Smooth muscle cell (in vitro differentiated cells): ENCODE measurements around the gene CCL3. TPM values are rescaled to one million over a fixed set of nuclear protein-coding genes. Genes with fewer than 3 reads are reported as not detected.
"Not testable (repeated sequence)": the region's sequence is repeated elsewhere in the genome, so short reads cannot be mapped to it uniquely, and the experiment has no call there.

Source experiments
- DNase-seq: peaks from one replicate; lab custom pipeline; 2025; ENCODE audit not compliant: unreplicated experiment; lab: John Stamatoyannopoulos, UW
- H2AFZ ChIP-seq: fragments of 200-600 bp; sonication (generic); 2 replicates; pipeline ENCODE4 v1.6.0; 2016; ENCODE audit warnings: antibody characterized with exemption, low read depth, mild to moderate bottlenecking
- H3F3A ChIP-seq: fragments of 200-600 bp; sonication (generic); 2 replicates; pipeline ENCODE4 v1.6.0; 2017; ENCODE audit warnings: antibody characterized with exemption, low read depth
- H3K27ac ChIP-seq: fragments of 200-600 bp; sonication (generic); 2 replicates; pipeline ENCODE4 v1.5.1; 2016; ENCODE audit warnings: low read depth, mild to moderate bottlenecking
- H3K27me3 ChIP-seq: fragments of 200-600 bp; sonication (generic); 2 replicates; pipeline ENCODE4 v1.6.1; 2016; ENCODE audit warnings: low read depth, mild to moderate bottlenecking
- H3K36me3 ChIP-seq: fragments of 200-600 bp; sonication (generic); 2 replicates; pipeline ENCODE4 v1.5.1; 2016; ENCODE audit warnings: low read depth
- H3K4me1 ChIP-seq: fragments of 200-600 bp; sonication (generic); 2 replicates; pipeline ENCODE4 v1.5.1; 2016; ENCODE audit warnings: low read depth
- H3K4me2 ChIP-seq: fragments of 200-600 bp; sonication (generic); 2 replicates; pipeline ENCODE4 v1.6.0; 2016; ENCODE audit warnings: mild to moderate bottlenecking
- H3K4me3 ChIP-seq: fragments of 200-600 bp; sonication (generic); 2 replicates; pipeline ENCODE4 v1.5.1; 2016; ENCODE audit warnings: mild to moderate bottlenecking
- H3K79me2 ChIP-seq: fragments of 200-600 bp; sonication (generic); 2 replicates; pipeline ENCODE4 v1.6.0; 2016; ENCODE audit warnings: low read depth, mild to moderate bottlenecking
- H3K9ac ChIP-seq: fragments of 200-600 bp; sonication (generic); 2 replicates; pipeline ENCODE4 v1.6.0; 2016; ENCODE audit warnings: low read depth
- H3K9me3 ChIP-seq: fragments of 200-600 bp; sonication (generic); replicated peaks from 2 replicates; pipeline ENCODE4 v1.5.1; 2016; ENCODE audit warnings: low read depth
- H4K20me1 ChIP-seq: fragments of 200-600 bp; sonication (generic); 2 replicates; pipeline ENCODE4 v1.6.0; 2016; ENCODE audit warnings: low read depth
- WGBS: methylation state at CpG from one replicate; pipeline ENCODE4 v1.1.7; 2016; ENCODE audit warnings: low lambda C conversion rate; 5-methylcytosine and 5-hydroxymethylcytosine counted together
- polyA plus RNA-seq: library from polyadenylated mRNA; unstranded; fragments of >200 nt; fragmentation: Nextera tagmentation; extraction: Ambion mirVana; gene quantifications from 2 replicates; pipeline ENCODE4 v1.2.1, GENCODE V29; 2016
- total RNA-seq: library from RNA; depleted of rRNA; stranded (reverse); fragments of >200 nt; gene quantifications from 2 replicates; pipeline ENCODE4 v1.2.3, GENCODE V29; 2014
- TF ChIP-seq, protein P1 (sequence below): fragments of 200-600 bp; sonication (generic); IDR thresholded peaks from 2 replicates; pipeline ENCODE4 v1.5.1; 2017; ENCODE audit warnings: borderline replicate concordance, mild to moderate bottlenecking, antibody characterized with exemption; ENCODE audit not compliant: insufficient read depth, poor library complexity, severe bottlenecking

Gene CCL3
- total and polyA plus RNA-seq, 2 experiments from 2014 or later = 0.63 to 1.3 TPM

DNA sequence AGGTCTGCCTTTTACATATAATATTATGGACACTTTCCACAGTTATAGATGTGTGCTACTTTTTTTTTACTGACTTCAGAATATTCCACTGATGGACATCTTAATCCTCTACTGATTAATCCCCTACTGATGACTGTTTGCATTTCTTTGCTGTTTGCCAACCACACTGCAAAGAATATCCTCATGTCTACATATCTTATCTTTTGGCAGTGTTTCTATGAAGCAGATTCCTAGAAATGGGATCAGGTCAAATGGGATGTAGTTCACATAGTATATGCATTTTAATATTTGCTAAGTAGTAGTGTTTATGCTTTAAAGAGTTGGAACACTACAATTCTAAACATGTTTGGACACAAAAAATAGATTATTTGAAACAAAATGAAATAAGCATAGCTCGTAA lies 3.2 kb downstream of the CCL3 start:
- no peaks in the 10 kb centered on the region for H4K20me1 ChIP-seq
- WGBS = 92% methylated on average over 1 of the region's 1 CpG
- H3K4me1 ChIP-seq = no peaks in the 10 kb centered on the region
- H3K36me3 ChIP-seq = no peaks in the 10 kb centered on the region
- H3K9me3 ChIP-seq = no peaks in the 10 kb centered on the region
- peaks cover 5% of the 10 kb centered on the region for H3K27me3 ChIP-seq
- no peaks in the 10 kb centered on the region for H3K79me2 ChIP-seq
- TF ChIP-seq, protein P1, sequence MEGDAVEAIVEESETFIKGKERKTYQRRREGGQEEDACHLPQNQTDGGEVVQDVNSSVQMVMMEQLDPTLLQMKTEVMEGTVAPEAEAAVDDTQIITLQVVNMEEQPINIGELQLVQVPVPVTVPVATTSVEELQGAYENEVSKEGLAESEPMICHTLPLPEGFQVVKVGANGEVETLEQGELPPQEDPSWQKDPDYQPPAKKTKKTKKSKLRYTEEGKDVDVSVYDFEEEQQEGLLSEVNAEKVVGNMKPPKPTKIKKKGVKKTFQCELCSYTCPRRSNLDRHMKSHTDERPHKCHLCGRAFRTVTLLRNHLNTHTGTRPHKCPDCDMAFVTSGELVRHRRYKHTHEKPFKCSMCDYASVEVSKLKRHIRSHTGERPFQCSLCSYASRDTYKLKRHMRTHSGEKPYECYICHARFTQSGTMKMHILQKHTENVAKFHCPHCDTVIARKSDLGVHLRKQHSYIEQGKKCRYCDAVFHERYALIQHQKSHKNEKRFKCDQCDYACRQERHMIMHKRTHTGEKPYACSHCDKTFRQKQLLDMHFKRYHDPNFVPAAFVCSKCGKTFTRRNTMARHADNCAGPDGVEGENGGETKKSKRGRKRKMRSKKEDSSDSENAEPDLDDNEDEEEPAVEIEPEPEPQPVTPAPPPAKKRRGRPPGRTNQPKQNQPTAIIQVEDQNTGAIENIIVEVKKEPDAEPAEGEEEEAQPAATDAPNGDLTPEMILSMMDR = no peak
- no peak overlapping the region for H3K9ac ChIP-seq
- H3K27ac ChIP-seq = no peak overlapping the region
- no peak overlapping the region for H2AFZ ChIP-seq
- H3K4me3 ChIP-seq = no peak overlapping the region
- DNase-seq = no peak
- H3F3A ChIP-seq = no peaks in the 10 kb centered on the region
- H3K4me2 ChIP-seq = no peak overlapping the region

- no peaks in the 10 kb centered on the region for H3K27me3 ChIP-seq
These were observed 4.2 kb downstream of the CCL3 start for GRCh38 chr17:36085765-36086164.

GRCh38 chr17:36083691-36084090 lies 6.3 kb downstream of the CCL3 start:
- not testable (repeated sequence) for H3K79me2 ChIP-seq, H3F3A ChIP-seq, H3K4me3 ChIP-seq, H3K36me3 ChIP-seq, H3K9me3 ChIP-seq, H4K20me1 ChIP-seq, H3K9ac ChIP-seq, H3K27me3 ChIP-seq, DNase-seq, H2AFZ ChIP-seq, H3K4me2 ChIP-seq, H3K27ac ChIP-seq, H3K4me1 ChIP-seq
- WGBS = 88% methylated on average over 2 of the region's 2 CpGs

More at GRCh38 chr17:36085765-36086164, 4.2 kb downstream of the CCL3 start:
- Histone ChIP-seq H3K36me3 (no peaks in the 10 kb centered on the region), H3K4me3 (no peak overlapping the region), H4K20me1 (no peaks in the 10 kb centered on the region), H3K4me2 (no peak overlapping the region), H2AFZ (no peak overlapping the region), H3K4me1 (no peaks in the 10 kb centered on the region), H3F3A (no peaks in the 10 kb centered on the region), H3K79me2 (no peaks in the 10 kb centered on the region), H3K27ac (no peak overlapping the region), H3K9ac (no peak overlapping the region), H3K9me3 (no peaks in the 10 kb centered on the region)
- WGBS = 61% methylated on average over 1 of the region's 1 CpG
- TF ChIP-seq, protein P1 = no peak
- no peak for DNase-seq

- H3K9me3 ChIP-seq, H4K20me1 ChIP-seq: not testable (repeated sequence)
- 80% methylated on average over 8 of the region's 8 CpGs for WGBS
These were observed 7.3 kb downstream of the CCL3 start for GRCh38 chr17:36082482-36083120.

DNA sequence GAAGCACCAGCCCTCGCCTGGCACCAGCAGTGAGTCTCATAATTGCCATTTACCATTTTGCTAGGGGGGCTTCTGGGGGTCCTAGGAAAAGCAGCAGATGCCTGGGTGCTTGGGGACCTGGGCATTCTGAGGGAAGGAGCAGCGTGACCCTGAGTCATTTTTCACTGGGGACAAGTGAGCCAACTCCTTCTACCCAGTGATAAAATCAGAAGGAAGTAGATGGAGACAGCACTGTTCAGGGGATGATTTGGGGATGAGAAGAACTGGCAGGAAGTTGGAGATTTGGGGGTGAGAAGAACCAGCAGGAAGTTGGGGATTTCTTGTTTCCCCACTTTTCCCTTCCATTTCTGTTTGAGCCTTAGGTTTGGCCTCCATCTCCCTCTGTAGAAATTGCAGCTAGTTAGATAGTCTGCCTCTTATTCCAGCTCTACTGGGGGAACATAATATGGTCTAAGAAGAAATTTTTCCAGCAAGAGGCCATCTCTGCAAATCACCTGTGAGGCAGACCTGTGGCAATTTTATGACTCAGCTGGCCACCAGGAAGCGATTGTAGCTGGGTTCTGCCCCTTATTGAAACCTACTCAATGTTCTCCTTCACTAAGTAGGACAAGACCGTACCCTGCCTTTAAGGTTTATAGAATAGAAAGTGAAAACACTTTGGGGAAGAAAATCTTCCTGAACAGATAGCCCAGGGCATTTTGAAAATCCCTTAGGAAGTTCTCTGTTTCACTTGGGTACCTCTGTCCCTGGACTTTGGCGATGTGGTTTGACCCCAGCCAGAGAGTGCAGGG lies 8.1 kb downstream of the CCL3 start:
- not testable (repeated sequence) for H3K9ac ChIP-seq, H3K79me2 ChIP-seq, H4K20me1 ChIP-seq, H2AFZ ChIP-seq, H3K27ac ChIP-seq, H3K36me3 ChIP-seq, H3K4me3 ChIP-seq, H3K4me2 ChIP-seq, H3K27me3 ChIP-seq, DNase-seq, H3K4me1 ChIP-seq, H3K9me3 ChIP-seq, H3F3A ChIP-seq
- 95% methylated on average over 5 of the region's 5 CpGs for WGBS

More at GRCh38 chr17:36082482-36083120, 7.3 kb downstream of the CCL3 start:
- not testable (repeated sequence) for DNase-seq, H3K79me2 ChIP-seq, H3F3A ChIP-seq, H3K9ac ChIP-seq, H3K4me2 ChIP-seq, H3K27me3 ChIP-seq, H3K36me3 ChIP-seq, H3K4me1 ChIP-seq, H3K27ac ChIP-seq, H2AFZ ChIP-seq, H3K4me3 ChIP-seq
